Placental pericyte (primary cell): ENCODE measurements around the gene ATE1. TPM values are rescaled to one million over a fixed set of nuclear protein-coding genes. Genes with fewer than 3 reads are reported as not detected.

ENCODE experiments used
- small RNA-seq: library from RNA; depleted of rRNA; stranded (forward); fragments of <200 nt; gene quantifications from one replicate; pipeline ENCODE3, GENCODE V24; 2012; ENCODE audit warnings: low replicate concordance
- total RNA-seq: library from RNA; depleted of rRNA; stranded (reverse); fragments of >200 nt; gene quantifications from 2 replicates; pipeline ENCODE4 v1.2.3, GENCODE V29; 2012

ATE1 gene
- total RNA-seq = 25.4 and 38.5 TPM in 2 replicates

DNA sequence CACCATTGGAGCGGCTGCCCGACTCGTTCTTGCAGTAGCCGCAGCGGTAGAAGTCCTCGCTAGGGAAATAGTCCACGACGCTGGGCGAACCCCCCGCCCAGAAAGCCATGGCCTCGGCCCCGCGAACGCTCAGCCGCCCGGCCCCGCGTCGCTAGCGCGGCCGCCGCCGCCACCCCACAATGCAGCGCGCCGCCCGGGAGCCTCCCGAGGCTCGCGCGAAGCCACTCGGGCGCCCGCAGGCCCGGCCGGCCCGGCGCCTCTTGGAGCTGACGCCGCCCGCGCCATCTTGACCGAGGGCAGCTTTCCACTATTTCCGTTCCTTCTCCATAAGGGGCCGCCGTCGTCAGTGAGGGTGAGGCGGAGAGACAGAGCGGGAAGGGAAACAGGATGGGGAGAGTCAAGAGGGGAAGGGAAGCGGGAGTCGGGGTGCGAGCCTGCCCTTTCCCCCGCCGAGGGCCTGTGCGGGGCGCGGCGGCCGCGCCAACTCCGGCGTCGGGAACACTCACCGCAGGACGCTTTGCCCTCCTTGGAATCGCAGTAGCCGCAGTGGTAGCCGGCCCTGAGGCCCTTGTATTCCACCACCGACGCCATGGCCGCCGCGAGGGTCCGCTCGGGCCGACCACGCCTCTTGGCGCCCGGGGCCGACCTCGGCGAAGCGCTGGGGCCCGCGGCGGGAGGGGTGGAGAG lies at the start of gene ATE1:
TSS of gene ATE1 (minus strand) at position 191 of the 687 bp plus-strand sequence. CDS start at position 109, 82 bp downstream.

DNA sequence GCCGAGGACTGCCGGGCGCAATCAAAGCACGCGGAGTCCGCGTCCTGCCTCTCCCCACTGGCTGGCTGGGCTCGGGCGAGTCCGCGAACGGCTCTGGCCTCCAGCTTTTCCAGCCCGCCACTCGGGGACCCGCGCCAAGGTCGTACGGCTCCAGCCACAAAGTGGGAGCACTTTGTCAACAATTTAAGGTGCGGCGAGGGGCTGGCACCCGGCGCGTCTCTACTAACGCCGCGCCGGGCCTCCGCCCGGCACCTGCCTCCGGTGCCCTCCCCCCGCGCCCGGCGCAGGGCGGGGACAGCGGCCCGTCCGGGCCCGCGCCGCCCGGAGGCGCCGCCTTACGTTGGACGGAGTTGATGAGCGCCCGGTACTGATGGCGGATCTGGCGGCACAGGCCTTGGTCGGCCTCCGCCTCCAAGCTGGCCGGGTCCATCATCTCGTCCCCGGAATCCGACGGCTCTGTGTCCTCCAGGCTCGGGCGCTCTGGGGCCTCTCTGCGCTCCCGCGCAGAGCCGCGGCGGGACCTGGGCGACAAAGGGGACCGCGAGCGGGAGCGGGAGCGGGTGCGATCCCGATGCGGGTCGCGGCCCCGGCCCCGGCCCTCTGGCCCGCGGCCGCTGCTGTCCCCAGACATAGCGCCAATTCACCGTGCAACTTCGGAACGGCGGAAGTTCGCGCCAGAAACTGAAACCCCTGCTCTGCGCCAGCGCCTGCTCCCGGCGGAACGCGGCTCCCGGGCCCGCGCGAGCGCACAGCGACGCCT lies 46.9 kb upstream of the ATE1 start, which contains the start of gene NSMCE4A:
TSS of gene NSMCE4A (minus strand) at position 683 of the 760 bp plus-strand sequence. CDS start at position 631, 52 bp downstream.

Small RNA genes within 50 kb of the gene (small RNA-seq; reads per million reads assigned to genes)
- gene RF00019 = not detected
- not detected for gene RF02219

Other genes with a start within 250 kb of the ATE1 start
- 16.4 and 34.4 TPM in 2 replicates for gene NSMCE4A, start 47.2 kb upstream of the ATE1 start, total RNA-seq
- 6.8 and 24.5 TPM in 2 replicates for gene TACC2, start 61.1 kb upstream of the ATE1 start, total RNA-seq